ENCODE results near the gene BRD4. TPM values are rescaled to one million over a fixed set of nuclear protein-coding genes. Genes with fewer than 3 reads are reported as not detected.

BRD4 gene
- total and polyA plus RNA-seq, 2 donors (not counting 3 experiments of a cell fraction or from before 2014, with no cell fraction given) = 14.9 to 125 TPM

- CTCF ChIA-PET = interaction anchor here (1.1 to 1.6 kb wide), 2 partner anchors 12 to 118 kb away, joined by 5 to 8 read pairs; partner anchors contain the start of gene AKAP8
- Histone ChIP-seq H3K4me3 (replicated peaks in 1 of 3; ENCODE audit: insufficient read depth in 1 of 3, low read depth in 1 of 3, low read length in 3 of 3) (no peak overlapping the region), H2AFZ (ENCODE audit: low read depth, low read length) (no peak overlapping the region), H3K4me2 (ENCODE audit: insufficient read depth, low read length) (no peak overlapping the region), H4K20me1 (replicated peaks; ENCODE audit: control insufficient read depth, extremely low read depth, insufficient read depth, low read length) (no peaks in the 10 kb centered on the region), H3K9ac (replicated peaks; ENCODE audit: extremely low read depth, insufficient read depth, low read length) (no peak overlapping the region), H3K27me3 (ENCODE audit: control insufficient read depth in 2 of 2, insufficient read depth in 2 of 2, low read length in 2 of 2) (no peaks in the 10 kb centered on the region), H3K9me1 (replicated peaks; ENCODE audit: control insufficient read depth, extremely low read depth, insufficient read depth, low read length) (no peaks in the 10 kb centered on the region), H3K9me3 (replicated peaks; ENCODE audit: control insufficient read depth, insufficient read depth, low read length) (no peaks in the 10 kb centered on the region), H3K27ac (ENCODE audit: insufficient read depth, low read depth, low read length) (no peak overlapping the region), H3K36me3 (ENCODE audit: control insufficient read depth in 2 of 2, extremely low read depth in 1 of 2, insufficient read depth in 2 of 2, low read length in 2 of 2) (peaks cover 3 to 67% of the 10 kb centered on the region in 2 experiments), H3K4me1 (ENCODE audit: control insufficient read depth, extremely low read depth, insufficient read depth, low read length) (peaks cover 11% of the 10 kb centered on the region), H3K79me2 (ENCODE audit: control insufficient read depth, insufficient read depth, low read length) (peaks cover 35% of the 10 kb centered on the region)
- dilution Hi-C loops (cut with MboI; ENCODE audit: extremely low pct_ligation_motif_present, low sequenced_read_pairs) = no loop called here
- DNase-seq (ENCODE audit: low read depth, low spot score) (no peak), FAIRE-seq (no peak)
- no TSS peak for BruUV-seq (replicated peaks)
- TF ChIP-seq JUN (IDR thresholded peaks at IDR 0.05; ENCODE audit: borderline replicate concordance, insufficient read depth, insufficient read length, low read depth) = no peak
- TF ChIP-seq POLR2A (IDR thresholded peaks at IDR 0.05; ENCODE audit: low read depth, low read length) = no peak
- no peak for TF ChIP-seq FOS (IDR thresholded peaks at IDR 0.05; ENCODE audit: borderline replicate concordance, insufficient read depth, low read length)
- POLR2A ChIA-PET = interaction anchor here (0.6 kb wide), 1 partner anchor 27 kb away, joined by 3 read pairs; no protein-coding TSS in a partner anchor
- intact Hi-C loops (cut with micrococcal nuclease) = no loop called here
Observed at GRCh38 chr19:15262011-15262410, 70.3 kb downstream of the BRD4 start.

- dilution Hi-C loops (cut with MboI; ENCODE audit: extremely low pct_ligation_motif_present, low sequenced_read_pairs) (no loop called here), intact Hi-C loops (cut with micrococcal nuclease) (no loop called here)
- Histone ChIP-seq H3K27me3 (ENCODE audit: control insufficient read depth in 2 of 2, insufficient read depth in 2 of 2, low read length in 2 of 2) (no peaks in the 10 kb centered on the region), H3K4me1 (ENCODE audit: control insufficient read depth, extremely low read depth, insufficient read depth, low read length) (peaks cover 5% of the 10 kb centered on the region), H3K4me2 (ENCODE audit: insufficient read depth, low read length) (no peak overlapping the region), H3K36me3 (ENCODE audit: control insufficient read depth in 2 of 2, extremely low read depth in 1 of 2, insufficient read depth in 2 of 2, low read length in 2 of 2) (peaks cover 8 to 75% of the 10 kb centered on the region in 2 experiments), H3K79me2 (ENCODE audit: control insufficient read depth, insufficient read depth, low read length) (peaks cover 29% of the 10 kb centered on the region), H3K9me1 (replicated peaks; ENCODE audit: control insufficient read depth, extremely low read depth, insufficient read depth, low read length) (no peaks in the 10 kb centered on the region), H3K4me3 (replicated peaks in 1 of 3; ENCODE audit: insufficient read depth in 1 of 3, low read depth in 1 of 3, low read length in 3 of 3) (no peak overlapping the region), H4K20me1 (replicated peaks; ENCODE audit: control insufficient read depth, extremely low read depth, insufficient read depth, low read length) (no peaks in the 10 kb centered on the region), H2AFZ (ENCODE audit: low read depth, low read length) (no peak overlapping the region), H3K9me3 (replicated peaks; ENCODE audit: control insufficient read depth, insufficient read depth, low read length) (no peaks in the 10 kb centered on the region), H3K9ac (replicated peaks; ENCODE audit: extremely low read depth, insufficient read depth, low read length) (no peak overlapping the region), H3K27ac (ENCODE audit: insufficient read depth, low read depth, low read length) (no peak overlapping the region)
- ChIA-PET POLR2A (no interaction called here), CTCF (interaction anchor here (0.6 to 1.6 kb wide), 3 partner anchors 11 to 837 kb away, joined by 3 to 8 read pairs (median 5); no protein-coding TSS in a partner anchor)
- FAIRE-seq (peak; percentile 31), DNase-seq (ENCODE audit: low read depth, low spot score) (no peak)
- no TSS peak for BruUV-seq (replicated peaks)
- TF ChIP-seq JUN (IDR thresholded peaks at IDR 0.05; ENCODE audit: borderline replicate concordance, insufficient read depth, insufficient read length, low read depth) (no peak), MYC (IDR thresholded peaks at IDR 0.05; ENCODE audit: low read depth, low read length) (no peak), GATA2 (IDR thresholded peaks at IDR 0.05; ENCODE audit: insufficient read depth, insufficient read length, low read depth, low read length) (no peak), POLR2A (IDR thresholded peaks at IDR 0.05; ENCODE audit: low read depth, low read length) (no peak)
Observed at GRCh38 chr19:15260939-15261338, 71.4 kb downstream of the BRD4 start.
